ENCODE results near the gene DPYD.

DPYD gene

GRCh38 chr1:97073936-97074335 is 846.9 kb downstream of the DPYD start:
- no peak for DNase-seq

- DNase-seq = no peak
Measured at GRCh38 chr1:97073169-97073568, 847.7 kb downstream of the DPYD start.

DNA sequence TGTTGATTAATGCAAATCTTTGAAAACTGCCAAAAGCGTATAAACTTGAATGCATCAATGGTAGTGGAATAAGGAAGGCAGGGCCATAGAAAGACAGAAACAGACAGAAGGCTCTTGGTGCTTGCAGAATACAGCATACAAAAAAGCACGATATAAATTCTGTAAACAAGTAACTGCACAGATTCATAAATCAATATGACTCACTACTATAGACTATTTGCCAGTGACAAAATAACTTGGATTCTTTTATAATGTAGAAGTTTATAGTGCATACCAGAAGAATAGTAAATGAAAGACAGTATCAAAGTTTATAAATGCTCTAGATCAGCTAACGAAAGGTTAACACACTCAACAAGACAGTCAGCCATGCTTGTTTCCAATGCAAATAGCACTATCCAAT is 849.7 kb downstream of the DPYD start:
- no peak for DNase-seq

DNA sequence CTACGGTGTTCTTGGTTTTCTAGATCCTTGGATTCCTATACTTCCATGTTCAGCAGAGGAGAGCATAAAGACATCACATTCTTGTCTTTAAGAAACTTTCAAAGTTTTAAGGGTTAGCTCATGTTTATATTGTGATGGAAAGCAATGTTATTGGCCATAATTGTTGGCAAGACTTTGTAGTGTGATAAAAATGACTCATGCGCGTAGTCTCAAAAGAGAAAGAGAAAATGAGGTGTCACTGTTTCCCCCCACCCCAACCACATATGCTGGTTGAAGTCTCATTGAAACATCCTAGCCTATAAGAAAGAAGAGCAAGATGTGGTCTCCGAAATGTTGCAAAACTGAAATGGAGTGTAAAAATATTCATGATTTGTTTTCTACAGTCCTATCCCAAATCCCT is 850.5 kb downstream of the DPYD start:
- no peak for DNase-seq

DNA sequence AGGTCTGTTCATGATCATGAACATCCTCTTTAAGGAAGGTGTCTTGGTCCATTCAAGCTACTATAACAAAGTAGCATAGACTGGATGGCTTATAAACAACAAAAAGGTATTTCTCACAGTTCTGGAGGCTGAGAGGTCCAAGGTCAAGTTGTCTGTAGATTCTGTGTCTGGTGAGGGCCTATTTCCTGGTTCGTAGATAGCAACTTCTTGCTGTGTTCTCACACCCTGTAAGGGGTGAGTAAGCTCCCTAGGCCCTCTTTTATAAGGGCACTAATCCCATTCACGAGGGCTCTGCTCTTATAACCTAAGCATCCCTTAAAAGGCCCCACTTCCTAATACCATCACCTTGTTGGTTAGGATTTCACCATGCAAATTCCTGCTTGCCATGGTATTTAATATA is 851.5 kb downstream of the DPYD start:
- no peak for DNase-seq

DNA sequence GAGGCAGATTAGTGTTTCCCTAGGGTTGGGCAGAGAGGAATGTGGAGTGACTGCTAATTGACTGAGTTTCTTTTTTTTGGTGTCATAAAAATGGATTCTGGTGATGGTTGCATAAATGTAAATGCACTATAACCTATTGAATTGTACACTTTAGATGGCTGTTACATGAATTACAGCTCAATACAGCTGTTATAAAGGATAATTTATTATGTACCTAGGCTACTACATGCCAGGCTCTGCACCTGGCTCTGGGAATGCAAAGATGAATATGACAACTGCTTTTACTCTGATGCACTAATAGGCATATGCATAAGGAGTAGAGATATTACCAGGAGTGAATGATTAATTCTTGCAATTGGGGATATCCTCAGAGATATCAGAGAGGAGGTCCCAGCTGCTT is 854.0 kb downstream of the DPYD start:
- DNase-seq = no peak

DNA sequence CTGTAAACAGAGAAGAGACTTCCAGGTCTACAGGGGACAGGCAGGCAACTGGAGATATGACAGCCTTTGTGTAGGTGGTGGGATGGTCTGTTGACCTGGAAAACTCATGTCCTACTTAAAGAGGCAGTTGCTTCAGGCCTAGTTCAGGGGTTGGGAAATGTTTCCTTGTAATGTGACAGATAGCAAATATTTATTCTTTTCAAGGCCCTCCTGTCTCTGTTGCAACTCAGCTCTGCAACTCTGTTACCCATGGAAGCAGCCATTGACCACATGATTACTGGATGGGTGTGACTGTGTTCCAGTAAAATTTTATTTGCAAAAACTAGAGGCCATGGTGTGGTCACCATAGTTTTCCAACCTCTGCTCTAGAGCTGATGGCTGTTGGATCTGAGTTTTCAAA is 857.3 kb downstream of the DPYD start:
- no peak for DNase-seq

- no peak for DNase-seq
Measured at GRCh38 chr1:97061604-97062003, 859.2 kb downstream of the DPYD start.

- no peak for DNase-seq
Measured at GRCh38 chr1:97056386-97056785, 864.4 kb downstream of the DPYD start.

DNA sequence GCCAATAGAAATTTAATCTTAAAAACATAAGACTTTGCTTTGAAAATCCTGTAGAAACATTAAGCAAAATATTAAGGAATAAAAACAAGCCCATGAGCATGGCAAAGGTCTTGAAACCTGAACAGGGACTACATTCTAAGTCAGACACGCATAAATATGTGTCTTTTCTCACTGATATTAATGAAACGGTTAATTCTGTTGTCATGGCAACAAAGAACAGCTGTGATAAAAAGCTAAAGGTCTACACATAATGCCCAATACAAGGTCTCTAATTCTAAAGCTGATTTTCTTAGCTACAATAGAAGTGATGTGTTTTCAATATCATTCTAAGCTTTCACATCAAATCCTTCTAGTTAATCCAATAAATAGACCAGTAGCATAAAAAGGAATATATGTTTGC is 867.6 kb downstream of the DPYD start:
- DNase-seq = no peak

DNA sequence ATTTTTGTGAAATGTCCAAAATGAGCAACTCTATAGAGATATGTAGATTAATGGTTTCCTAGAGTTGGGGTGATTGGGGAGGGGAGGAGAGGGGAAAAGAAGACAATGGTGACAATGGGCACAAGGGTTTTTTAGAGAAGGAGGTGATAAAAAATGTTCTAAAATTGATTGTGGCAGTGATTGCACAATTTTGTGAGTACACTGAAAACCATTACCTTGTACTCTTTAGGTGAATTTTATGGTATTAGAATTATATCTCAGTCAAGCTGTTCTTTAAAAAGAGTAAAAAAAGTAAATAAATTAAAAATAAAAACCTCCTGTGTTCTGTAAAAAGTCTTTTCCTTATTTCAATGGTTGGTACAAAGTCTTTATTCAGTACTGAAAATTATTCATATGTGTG is 869.0 kb downstream of the DPYD start:
- no peak for DNase-seq

- no peak for DNase-seq
Measured at GRCh38 chr1:97050506-97050905, 870.3 kb downstream of the DPYD start.

- DNase-seq = no peak
Measured at GRCh38 chr1:97047421-97047793, 873.4 kb downstream of the DPYD start.

- DNase-seq = no peak
Measured at GRCh38 chr1:97046765-97047420, 873.9 kb downstream of the DPYD start.

GRCh38 chr1:97044159-97044760 is 876.6 kb downstream of the DPYD start:
- DNase-seq = no peak

DNA sequence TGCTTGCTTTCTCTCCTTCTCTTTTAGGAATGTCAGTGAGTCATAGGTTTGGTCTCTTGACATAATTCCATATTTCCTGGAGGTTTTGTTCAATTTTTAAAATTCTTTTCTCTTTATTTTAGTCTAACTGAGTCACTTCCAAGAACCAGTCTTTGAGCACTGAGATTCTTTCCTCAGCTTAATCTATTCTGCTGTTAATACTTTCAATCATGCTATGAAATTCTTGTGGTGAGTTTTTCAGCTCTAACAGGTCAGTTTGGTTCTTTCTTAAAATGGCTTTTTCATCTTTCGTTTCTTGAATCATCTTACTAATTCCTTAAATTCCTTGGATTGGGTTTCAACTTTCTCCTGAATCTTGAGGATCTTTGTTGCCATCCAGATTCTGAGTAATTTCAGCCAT is 878.3 kb downstream of the DPYD start:
- DNase-seq = no peak

DNA sequence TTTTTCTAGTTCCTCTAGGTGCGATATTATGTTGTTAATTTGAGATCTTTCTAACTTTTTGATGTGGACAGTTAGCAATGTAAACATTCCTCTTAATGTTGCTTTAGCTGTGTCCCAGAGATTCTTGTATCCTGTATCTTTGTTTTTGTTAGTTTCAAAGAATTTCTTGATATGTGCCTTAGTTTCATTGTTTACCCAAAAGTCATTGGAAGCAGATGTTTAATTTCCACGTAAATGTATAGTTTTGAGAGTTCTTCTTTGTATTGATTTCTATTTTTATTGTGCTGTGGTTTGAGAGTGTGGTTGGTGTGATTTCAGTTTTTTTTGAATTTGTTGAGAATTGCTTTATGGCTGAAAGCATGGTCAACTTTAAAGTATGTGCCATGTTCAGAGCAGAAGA is 879.8 kb downstream of the DPYD start:
- no peak for DNase-seq

DNA sequence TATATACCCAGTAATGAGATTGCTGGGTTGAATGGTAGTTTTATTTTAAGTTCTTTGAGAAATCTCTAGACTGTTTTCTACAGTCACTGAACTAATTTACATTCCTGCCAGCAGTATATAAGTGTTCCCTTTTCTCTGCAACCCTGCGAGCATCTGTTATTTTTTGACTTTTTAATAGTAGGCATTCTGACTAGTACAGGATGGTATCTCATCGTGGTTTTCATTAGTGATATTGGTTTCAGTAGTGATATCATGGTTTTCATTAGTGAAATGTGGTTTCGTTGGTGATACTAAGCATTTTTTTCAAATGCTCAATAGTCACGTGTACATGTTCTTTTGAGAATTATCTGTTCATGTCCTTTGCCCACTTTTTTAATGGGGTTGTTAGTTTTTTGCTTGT is 882.4 kb downstream of the DPYD start:
- no peak for DNase-seq

DNA sequence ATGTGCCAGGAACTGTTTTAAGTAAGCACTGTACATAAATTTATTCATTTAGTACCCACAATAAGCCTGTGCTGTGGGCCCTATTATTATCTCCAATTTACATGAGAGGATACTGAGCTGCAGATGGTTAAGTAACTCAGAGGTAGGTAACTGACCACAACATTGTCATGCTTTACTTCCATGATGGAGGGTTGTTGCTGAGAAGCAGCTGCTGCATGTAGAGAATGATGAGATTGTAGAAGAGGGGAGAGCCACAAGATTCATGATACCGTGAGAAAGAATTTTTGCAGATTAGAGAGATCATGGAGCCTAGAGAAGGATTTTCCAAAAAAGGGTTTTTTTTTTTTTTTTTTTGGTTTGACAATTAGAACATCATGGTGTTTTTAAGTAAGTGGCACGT is 886.2 kb downstream of the DPYD start:
- DNase-seq = no peak

DNA sequence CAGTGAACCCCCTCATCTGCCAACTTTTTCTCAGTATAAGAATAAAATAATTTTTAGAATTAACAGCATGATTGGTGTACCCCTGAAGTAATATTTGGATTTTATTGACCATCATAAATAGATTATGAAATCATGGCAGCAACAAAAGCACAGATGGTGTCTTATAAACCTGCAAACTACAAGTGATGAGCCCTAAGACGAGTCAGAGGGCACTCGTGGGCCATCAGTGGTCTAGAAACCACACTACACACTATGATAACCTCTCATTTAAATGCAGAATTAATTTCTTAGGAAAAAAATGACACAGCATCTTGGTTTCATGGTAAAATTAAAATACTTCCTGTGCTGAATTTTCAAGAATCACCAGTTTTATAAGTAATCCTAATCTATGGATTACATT is 886.9 kb downstream of the DPYD start:
- no peak for DNase-seq
